HG03025 (cell line): ENCODE measurements around the gene PBRM1.

Experiments used
- ATAC-seq: cut with Tn5 transposase; IDR thresholded peaks from one replicate; pipeline ENCODE4 v1.9.1; 2021; ENCODE audit warnings: mild to moderate bottlenecking, moderate library complexity; ENCODE audit not compliant: unreplicated experiment, low FRiP score

The PBRM1 gene

DNA sequence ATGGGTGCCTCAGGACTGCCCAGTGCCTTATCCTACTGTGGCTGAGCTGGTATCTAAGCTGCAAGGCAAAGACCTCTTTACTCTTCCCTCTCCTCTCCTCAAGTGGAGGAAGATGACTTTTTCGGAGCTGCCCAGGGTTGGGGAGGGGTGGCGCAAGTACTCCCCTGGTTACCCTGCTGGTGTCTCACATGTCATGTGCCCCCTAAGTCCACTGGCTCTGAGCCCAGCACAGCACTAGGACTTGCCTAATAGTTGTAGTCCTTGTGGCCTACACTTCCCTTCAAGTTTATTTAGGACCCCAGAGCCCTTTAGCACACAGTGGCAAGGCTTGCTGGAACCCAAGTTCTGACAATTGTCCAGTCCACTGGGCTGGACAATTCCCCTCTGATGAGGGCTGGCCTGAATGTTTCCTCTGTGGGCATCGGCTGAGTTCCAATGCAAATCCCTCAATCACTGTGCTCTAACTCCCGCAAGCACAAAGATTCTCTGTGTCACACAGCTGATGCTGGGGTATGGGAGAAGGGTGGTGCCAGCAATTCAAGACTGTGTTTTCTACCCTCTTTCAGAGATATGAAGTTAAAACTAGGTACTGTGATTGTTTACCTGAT lies 89.0 kb downstream of the PBRM1 start:
- ATAC-seq: no peak

DNA sequence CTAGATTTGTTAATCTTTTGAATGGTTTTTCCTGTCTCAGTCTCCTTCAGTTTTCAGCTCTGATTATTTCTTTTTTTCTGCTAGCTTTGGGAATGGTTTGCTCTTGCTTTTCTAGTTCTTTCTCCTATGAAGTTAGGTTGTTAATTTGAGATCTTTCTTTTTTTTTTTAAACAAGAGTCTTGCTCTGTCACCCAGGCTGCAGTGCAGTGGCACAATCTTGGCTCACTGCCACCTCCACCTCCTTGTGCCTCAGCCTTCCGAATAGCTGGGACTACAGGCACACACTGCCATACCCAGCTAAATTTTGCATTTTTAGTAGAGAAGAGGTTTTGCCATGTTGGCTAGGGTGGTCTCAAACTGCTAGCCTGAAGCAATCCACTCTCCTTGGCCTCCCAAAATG lies 92.6 kb downstream of the PBRM1 start:
- ATAC-seq: no peak

GRCh38 chr3:52574056-52574965 lies 111.4 kb downstream of the PBRM1 start:
- ATAC-seq: no peak

- ATAC-seq: no peak
Observed at GRCh38 chr3:52572221-52572620, 113.5 kb downstream of the PBRM1 start.

GRCh38 chr3:52570076-52570475 lies 115.6 kb downstream of the PBRM1 start:
- no peak for ATAC-seq

DNA sequence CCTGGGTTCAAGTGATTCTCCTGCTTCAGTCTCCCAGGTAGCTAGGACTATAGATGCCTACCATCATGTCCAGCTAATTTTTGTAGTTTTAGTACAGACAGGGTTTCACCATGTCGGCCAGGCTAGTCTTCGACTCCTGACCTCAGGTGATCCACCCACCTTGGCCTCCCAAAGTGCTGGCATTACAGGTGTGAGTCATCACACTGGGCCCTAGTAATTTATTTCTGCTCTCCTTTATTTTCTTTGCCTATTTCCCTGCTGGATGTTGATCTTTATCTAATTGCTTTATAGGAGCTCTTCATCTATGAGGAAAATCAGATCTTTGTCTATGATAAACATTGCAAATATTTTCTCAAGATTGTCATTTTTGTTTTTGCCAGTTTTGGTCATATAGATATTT lies 117.6 kb downstream of the PBRM1 start:
- no peak for ATAC-seq

DNA sequence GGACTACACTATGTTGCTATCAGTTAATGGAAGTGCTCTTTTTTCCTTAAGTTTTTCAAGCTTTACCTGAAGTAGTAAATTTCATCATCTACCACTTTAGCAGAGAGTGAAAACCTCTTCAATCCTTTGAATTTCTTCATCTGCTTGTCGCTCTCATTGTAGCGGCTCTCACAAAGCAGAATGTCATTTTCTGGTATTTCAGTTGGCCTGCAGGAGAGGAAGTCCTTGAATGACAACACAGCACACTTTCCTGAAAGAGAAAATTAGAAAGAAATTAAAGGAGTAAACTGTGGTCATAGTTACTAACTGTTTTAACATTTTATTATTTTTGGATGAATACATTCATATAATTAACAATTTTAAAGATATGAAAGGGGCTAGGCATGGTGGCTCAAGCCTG lies 121.7 kb downstream of the PBRM1 start:
- no peak for ATAC-seq

DNA sequence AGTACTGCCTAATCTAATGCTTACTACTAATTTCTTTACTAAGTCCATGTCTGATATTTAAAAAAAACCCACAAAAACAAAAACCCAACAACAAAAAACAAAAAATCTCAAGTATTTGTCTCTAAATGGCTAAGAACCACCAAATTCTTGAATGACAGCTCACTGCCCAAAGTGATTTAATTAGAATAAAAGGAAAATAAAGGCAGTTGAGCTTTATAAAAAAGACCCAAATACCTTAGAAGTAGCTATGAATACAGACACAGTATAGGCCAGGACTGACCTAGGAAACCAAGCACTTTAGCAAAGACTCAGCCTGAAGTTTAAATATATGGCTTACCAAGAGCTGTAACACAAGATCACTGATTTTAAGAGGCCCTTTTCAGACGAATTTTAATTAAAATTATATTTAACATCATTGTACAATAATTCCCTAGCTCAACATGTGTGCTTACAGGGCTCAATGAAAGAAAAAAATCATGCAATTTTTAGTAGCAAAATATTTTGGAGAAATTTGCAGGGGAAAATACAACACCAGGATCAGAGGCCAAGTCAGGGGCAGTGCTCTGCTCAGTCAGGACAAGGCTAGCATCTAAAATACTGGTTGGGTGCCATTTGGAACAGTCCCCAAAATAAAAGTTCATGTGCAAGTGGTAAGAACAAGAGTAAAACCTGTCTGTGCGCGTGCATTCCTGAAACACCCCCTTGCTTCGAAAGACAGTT lies 124.5 kb downstream of the PBRM1 start:
- ATAC-seq: no peak

DNA sequence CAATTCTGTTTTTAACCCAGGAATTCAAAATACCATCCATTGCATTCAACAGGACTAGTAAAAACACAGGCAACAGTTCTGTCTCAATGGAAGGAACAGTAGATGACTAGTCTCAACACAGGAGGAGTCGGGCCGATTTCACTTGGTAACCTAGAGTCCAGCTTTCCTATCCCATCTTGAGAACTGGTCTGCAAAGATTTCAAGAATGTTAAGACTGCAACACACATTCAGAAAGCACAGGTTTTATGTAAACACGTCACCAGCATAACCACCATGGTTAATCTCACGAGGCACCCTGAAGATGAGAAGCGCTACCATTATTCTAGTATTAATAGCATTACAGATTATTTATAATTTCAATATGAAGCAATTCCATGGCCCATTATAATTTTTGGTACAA lies 127.3 kb downstream of the PBRM1 start:
- no peak for ATAC-seq

DNA sequence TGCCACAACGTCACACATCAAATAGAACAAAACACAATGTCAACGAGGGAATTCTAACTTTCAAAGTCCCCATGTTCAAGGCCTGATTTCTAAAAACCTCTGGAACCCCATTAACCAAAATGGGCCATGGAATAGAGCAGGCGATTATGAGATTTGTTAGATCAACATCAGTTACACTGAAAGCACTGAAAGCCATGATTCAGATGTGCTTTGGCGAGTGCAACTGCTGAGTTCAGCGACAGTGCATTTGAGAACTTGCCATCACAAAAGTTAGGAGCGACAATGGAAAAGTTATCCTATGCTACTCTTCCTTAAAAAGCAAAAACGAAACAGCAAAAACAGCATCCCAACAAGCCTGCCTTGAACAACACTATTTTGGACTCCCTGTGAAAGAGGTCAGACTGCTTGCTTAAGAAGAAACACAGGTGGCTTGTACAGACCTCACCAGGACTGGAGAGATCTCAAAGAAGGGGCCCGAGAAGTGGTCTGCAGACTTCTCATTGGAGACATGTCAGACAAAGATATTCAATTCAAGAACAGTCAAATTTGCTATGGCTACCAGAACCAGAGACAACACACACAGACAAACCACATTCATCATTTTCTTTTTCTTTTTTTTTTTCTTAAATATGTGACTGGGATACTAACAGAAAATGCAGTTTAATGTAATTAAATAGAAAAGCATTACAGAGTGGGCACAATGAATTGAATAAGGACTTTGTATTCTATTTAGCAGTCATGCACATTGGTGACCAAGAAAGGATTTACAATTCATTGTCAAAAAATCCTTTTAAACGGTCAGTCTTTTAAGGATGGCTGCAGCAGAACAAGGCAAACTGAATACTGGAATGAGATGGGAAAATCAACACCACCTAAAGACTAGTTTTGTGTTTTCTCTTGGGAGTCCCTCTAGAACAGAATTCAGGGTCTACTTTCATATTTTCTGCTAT lies 128.4 kb downstream of the PBRM1 start:
- ATAC-seq: no peak

- no peak for ATAC-seq
Observed at GRCh38 chr3:52555056-52555455, 130.7 kb downstream of the PBRM1 start.

DNA sequence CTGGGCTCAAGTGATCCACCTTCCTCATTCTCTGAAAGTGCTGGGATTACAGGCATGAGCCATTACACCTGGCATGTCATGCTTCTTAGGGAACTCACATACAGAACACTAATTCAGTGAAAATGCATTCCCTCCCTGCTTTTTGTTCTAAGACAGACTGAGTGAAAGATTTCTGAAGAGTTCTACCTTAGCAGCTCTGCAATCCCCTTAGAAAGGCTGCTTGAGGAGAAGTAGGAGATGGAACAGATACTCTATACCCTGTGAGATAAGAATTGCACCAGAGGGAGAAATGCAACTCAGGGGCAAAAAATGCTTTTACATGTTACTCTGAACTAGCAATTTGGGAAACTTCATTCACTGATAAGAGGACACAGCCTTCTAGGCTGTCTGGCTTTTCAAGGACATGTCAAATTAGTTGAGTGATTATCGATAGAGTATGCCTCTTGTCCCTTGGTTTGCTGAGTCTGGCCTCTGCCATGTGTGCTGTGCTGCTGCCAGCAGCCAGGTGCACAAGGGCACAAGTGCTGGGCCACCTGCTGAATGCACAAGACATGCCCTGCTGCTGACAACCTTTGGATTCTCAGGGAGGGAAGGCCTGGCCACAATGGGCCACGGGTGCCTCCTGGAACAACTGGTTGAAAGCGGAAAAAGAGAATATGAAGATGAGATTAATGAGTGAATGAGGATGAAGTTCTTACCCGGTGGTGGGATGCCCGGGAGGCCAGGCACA lies 131.5 kb downstream of the PBRM1 start:
- no peak for ATAC-seq

- ATAC-seq: no peak
Observed at GRCh38 chr3:52552089-52552488, 133.6 kb downstream of the PBRM1 start.

DNA sequence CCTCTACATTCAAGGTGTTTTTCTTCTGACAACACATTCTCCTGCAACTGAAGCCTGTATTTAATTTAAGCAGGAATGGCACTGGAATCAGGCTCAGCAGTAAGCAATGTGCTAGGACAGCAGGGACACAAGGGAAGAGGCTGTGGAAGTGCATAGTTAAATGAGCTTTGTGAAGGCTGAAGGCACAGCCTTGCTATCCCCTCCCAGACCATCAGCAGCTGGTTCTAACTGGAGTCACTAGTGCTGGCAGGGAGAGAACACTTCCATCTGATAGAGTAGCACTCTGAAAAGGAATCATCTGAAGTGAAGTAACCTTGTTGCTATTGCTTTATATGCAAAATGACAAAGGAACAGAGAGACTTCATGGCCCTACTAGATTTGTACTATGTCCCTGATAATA lies 134.6 kb downstream of the PBRM1 start:
- no peak for ATAC-seq

- ATAC-seq: no peak
Observed at GRCh38 chr3:52547143-52547542, 138.6 kb downstream of the PBRM1 start.

DNA sequence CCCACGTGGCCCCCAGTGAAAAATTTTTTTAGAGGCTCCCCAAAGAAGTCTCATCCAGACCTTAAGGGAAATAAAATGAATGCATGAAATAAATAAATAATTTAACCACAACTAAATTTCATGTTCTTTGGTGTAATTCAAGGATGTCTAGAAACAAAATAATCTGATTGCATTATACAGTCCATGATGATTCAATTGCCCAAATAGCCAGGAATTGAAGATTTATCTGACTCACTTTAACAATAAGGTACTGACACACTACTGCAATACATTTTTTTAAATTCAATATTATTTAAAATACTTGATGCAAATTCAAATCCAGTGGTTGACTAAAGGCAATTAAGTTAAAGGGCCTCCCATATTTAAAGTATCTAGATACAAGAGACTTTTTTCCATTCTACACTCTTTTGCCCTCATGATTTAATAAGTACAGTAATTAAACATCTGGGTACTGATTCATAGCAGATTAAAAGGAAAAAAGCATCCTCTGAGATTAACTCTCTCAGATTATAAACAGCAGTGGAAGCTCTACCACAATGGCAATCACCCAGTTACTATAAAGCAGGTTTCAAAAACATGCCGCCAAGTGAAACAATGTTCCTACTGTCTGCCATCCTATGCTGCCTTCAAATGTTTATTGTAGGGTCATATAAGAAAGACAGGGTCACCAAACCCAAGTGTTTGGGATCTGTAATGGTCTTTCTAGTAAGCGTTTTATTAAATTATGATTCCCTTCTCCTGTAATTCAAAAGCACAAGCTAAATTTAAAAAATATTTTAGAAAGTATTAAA lies 139.4 kb downstream of the PBRM1 start:
- ATAC-seq: no peak

DNA sequence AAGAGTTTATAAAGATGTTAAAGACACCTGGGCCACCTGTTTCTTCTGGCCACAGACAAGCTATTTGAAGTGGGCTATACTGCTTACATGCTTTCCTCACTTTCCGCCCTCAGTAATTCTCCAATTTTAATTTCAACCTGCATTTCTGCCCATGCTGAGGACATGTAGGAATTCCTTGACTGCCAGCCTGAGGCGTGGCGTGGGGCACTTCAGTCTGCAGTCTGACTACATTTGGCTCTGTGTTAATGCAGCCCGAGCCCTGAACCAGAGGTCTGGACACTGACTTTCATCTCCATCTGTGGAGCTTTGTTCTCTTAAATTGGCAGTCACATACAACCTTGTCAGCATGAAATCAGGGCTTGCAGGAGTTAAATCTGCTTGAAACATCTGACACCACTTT lies 140.8 kb downstream of the PBRM1 start:
- no peak for ATAC-seq

DNA sequence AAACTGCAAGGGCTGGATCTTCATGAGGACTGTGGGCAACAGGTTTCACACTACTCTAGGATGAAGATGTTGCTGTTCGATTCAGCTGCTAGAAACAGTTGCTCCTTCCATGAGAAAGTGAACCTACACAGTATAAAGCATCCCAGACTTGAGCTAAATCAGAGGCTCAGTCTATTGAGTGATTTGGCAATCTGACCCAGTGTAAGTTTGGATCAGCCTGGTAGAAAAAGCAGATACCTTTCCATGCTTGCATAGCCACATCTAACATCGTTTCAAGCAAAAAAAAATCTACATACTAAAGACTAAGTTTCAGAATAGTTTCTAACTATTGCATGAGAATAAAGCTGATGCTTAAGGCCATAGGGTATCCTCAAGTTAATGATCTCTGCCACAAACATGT lies 144.7 kb downstream of the PBRM1 start:
- no peak for ATAC-seq
